HepG2 (cell line): ENCODE measurements around the gene AP1AR. TPM values are rescaled to one million over a fixed set of nuclear protein-coding genes. Genes with fewer than 3 reads are reported as not detected.

Source experiments
- AKAP8 ChIP-seq: sonication (generic); formaldehyde crosslinking; IDR thresholded peaks from 2 replicates; pipeline ENCODE4 v1.5.1; 2020; ENCODE audit warnings: mild to moderate bottlenecking, missing genetic modification reagents
- CBX1 ChIP-seq: IDR thresholded peaks from one replicate; pipeline ENCODE4 v1.6.1; 2016; ENCODE audit warnings: antibody characterized with exemption, low read depth
- CC2D1A ChIP-seq: sonication (generic); formaldehyde crosslinking; IDR thresholded peaks from 2 replicates; pipeline ENCODE4 v1.8.1; 2023; ENCODE audit warnings: mild to moderate bottlenecking, missing genetic modification reagents
- CEBPG ChIP-seq: IDR thresholded peaks from 2 replicates; pipeline ENCODE4 v1.6.1; 2016
- CHCHD3 ChIP-seq: sonication (generic); formaldehyde crosslinking; IDR thresholded peaks from 2 replicates; pipeline ENCODE4 v1.8.0; 2022; ENCODE audit warnings: mild to moderate bottlenecking, missing genetic modification reagents, moderate library complexity
- GABPB1 ChIP-seq: IDR thresholded peaks from 2 replicates; pipeline ENCODE4 v1.6.1; 2016; ENCODE audit warnings: mild to moderate bottlenecking, missing genetic modification reagents, moderate library complexity, missing compliant biosample characterization
- HCFC1 ChIP-seq: fragments of 150-350 bp; IDR thresholded peaks from 2 replicates; pipeline ENCODE4 v1.6.1; 2014; ENCODE audit warnings: low read depth, low read length
- LCORL ChIP-seq, 2 experiments: fragments of 450-650 bp in 1 of 2; sonication (generic) in 1 of 2; formaldehyde crosslinking in 1 of 2; IDR thresholded peaks; 2 replicates each; pipeline versions ENCODE4 v1.5.0 to v1.6.1; 2017 to 2020; ENCODE audit warnings: antibody characterized with exemption in 1 of 2, missing genetic modification reagents in 1 of 2
- POLR2G ChIP-seq: fragments of 200-400 bp; formaldehyde crosslinking; IDR thresholded peaks from 2 replicates; pipeline ENCODE4 v1.6.1; 2018; ENCODE audit warnings: mild to moderate bottlenecking, low read depth, low read length, moderate library complexity
- PRMT3 ChIP-seq: sonication (generic); formaldehyde crosslinking; IDR thresholded peaks from 2 replicates; pipeline ENCODE4 v1.8.1; 2022; ENCODE audit warnings: low read depth, mild to moderate bottlenecking, moderate library complexity, missing genetic modification reagents, borderline replicate concordance
- RFX5 ChIP-seq: IDR thresholded peaks from 2 replicates; pipeline ENCODE4 v1.6.1; 2011; ENCODE audit warnings: low read depth, low read length, improper control_type of control experiment
- ZMYM3 ChIP-seq: sonication (generic); formaldehyde crosslinking; IDR thresholded peaks from 2 replicates; pipeline ENCODE4 v1.5.1; 2020; ENCODE audit warnings: mild to moderate bottlenecking, missing genetic modification reagents
- ZMYM4 ChIP-seq: sonication (generic); formaldehyde crosslinking; IDR thresholded peaks from 2 replicates; pipeline ENCODE4 v1.8.1; 2023; ENCODE audit warnings: mild to moderate bottlenecking, missing genetic modification reagents
- ZNF446 ChIP-seq: sonication (generic); formaldehyde crosslinking; IDR thresholded peaks from 2 replicates; pipeline ENCODE4 v1.5.0; 2020; ENCODE audit warnings: mild to moderate bottlenecking, missing genetic modification reagents
- ZNF629 ChIP-seq: sonication (generic); formaldehyde crosslinking; conservative IDR thresholded peaks from 2 replicates; pipeline ENCODE4 v1.5.0; 2020; ENCODE audit warnings: missing genetic modification reagents
- ZNF816 ChIP-seq: sonication (generic); formaldehyde crosslinking; IDR thresholded peaks from 2 replicates; pipeline ENCODE4 v1.8.0; 2022; ENCODE audit warnings: missing genetic modification reagents, mild to moderate bottlenecking, borderline replicate concordance
- ZZZ3 ChIP-seq: sonication (generic); formaldehyde crosslinking; IDR thresholded peaks from 2 replicates; pipeline ENCODE4 v1.4.0; 2020; ENCODE audit warnings: missing genetic modification reagents, mild to moderate bottlenecking, borderline replicate concordance
- polyA plus RNA-seq, 8 experiments: library from polyadenylated mRNA; depleted of rRNA in 3 of 8; stranded (reverse) in 7 of 8; unstranded in 1 of 8; fragments of >200 nt; fragmentation: Illumina TruSeq in 4 of 8; extraction: Trizol in 4 of 8; gene quantifications; 2 replicates each; pipeline versions ENCODE4 v1.2.1 to v1.2.3, GENCODE V29; 2011 to 2016; ENCODE audit warnings: low read depth in 4 of 8, missing spikeins in 1 of 8, mixed read lengths in 1 of 8; ENCODE audit not compliant: insufficient read depth in 1 of 8
- total RNA-seq, 5 experiments: library from RNA; depleted of rRNA; stranded (reverse); fragments of >200 nt; fragmentation: Illumina TruSeq; extraction: Trizol; gene quantifications; 2 replicates each; pipeline ENCODE4 v1.2.3, GENCODE V29; 2016; ENCODE audit warnings: low read depth in 1 of 5
- TF ChIP-seq, protein P1 (sequence below): conservative IDR thresholded peaks from 2 replicates; pipeline ENCODE4 v1.6.1; 2018; ENCODE audit warnings: missing genetic modification reagents
- TF ChIP-seq, protein P2 (sequence below): sonication (generic); formaldehyde crosslinking; IDR thresholded peaks from 2 replicates; pipeline ENCODE4 v1.8.0; 2022; ENCODE audit warnings: low read depth, missing genetic modification reagents
- TF ChIP-seq, protein P3 (sequence below): sonication (generic); formaldehyde crosslinking; IDR thresholded peaks from 2 replicates; pipeline ENCODE4 v1.4.0; 2020; ENCODE audit warnings: missing genetic modification reagents

Gene AP1AR
- total and polyA plus RNA-seq, 2 of the 13 experiments (the other 11 are each of a cell fraction or from before 2014, with no cell fraction given): 24.9 to 39.9 TPM

DNA sequence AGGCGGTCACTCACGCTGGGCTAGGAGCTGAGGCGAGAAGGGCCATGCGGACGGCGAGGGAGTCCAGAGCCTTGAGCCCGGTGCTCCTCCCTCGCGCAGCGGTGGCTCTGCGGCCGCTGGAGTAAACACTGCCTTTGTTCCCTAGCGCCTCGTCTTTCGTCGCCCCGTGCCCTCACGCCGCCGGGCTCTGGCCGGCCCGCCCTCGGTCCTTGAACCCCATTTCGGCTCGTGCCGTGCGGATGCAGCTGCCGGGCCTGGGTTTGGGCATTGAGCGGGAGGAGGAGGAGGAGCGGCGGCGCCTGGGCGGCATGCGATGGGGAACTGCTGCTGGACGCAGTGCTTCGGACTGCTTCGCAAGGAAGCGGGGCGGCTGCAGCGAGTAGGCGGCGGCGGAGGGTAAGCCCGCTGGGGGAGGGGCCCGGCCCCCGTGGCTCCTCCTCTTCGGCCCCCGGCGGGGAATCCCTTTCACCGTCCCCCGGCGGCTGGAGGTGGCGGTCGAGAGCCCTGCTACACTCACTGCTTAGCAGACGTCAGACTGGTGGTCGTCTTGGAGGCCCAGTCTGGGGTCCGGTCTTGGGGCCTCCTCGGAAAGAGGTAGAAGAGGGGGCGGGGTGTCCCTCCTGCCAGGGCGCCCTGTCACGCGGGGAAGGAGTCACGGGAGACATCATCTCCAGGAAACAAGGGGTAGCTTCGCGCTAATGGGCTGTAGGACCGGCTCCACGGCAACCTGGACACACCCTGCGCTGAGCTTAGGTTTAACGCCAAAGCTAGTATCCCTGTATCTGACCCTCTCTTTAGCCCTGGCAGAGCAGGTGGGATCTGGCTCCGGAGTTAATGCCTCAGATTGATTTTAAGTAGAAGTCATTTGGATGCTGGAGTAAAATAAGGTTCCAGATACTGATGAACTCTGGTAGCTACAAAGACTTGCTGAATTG lies at the start of gene AP1AR (continued):
- peak; percentile 87; the same call in 1 of the 2 replicates for TF ChIP-seq GABPB1 (CRISPR knock-in tag)
- TF ChIP-seq ZNF629: no peak
- peak; percentile 96 for TF ChIP-seq POLR2G
- TF ChIP-seq LCORL (IDR thresholded peaks at IDR 0.05): no peak
- peak; percentile 63; the same call in 1 of the 2 replicates for TF ChIP-seq LCORL (CRISPR knock-in tag; IDR thresholded peaks at IDR 0.05)
- TF ChIP-seq, protein P1, sequence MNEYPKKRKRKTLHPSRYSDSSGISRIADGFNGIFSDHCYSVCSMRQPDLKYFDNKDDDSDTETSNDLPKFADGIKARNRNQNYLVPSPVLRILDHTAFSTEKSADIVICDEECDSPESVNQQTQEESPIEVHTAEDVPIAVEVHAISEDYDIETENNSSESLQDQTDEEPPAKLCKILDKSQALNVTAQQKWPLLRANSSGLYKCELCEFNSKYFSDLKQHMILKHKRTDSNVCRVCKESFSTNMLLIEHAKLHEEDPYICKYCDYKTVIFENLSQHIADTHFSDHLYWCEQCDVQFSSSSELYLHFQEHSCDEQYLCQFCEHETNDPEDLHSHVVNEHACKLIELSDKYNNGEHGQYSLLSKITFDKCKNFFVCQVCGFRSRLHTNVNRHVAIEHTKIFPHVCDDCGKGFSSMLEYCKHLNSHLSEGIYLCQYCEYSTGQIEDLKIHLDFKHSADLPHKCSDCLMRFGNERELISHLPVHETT: peak; percentile 31; the same call in 1 of the 2 replicates
- TF ChIP-seq AKAP8 (CRISPR knock-in tag): peak; percentile 46; the same call in 1 of the 2 replicates
- TF ChIP-seq HCFC1: no peak
- peak; percentile 88 for TF ChIP-seq CBX1
- TF ChIP-seq CHCHD3 (CRISPR knock-in tag): no peak
- 0 out of 2 replicates have a peak, but pooled peaks have one; percentile 55 for TF ChIP-seq PRMT3 (CRISPR knock-in tag)
- peak; percentile 81; the same call in 1 of the 2 replicates for TF ChIP-seq ZMYM4 (CRISPR knock-in tag)
- TF ChIP-seq, protein P2, sequence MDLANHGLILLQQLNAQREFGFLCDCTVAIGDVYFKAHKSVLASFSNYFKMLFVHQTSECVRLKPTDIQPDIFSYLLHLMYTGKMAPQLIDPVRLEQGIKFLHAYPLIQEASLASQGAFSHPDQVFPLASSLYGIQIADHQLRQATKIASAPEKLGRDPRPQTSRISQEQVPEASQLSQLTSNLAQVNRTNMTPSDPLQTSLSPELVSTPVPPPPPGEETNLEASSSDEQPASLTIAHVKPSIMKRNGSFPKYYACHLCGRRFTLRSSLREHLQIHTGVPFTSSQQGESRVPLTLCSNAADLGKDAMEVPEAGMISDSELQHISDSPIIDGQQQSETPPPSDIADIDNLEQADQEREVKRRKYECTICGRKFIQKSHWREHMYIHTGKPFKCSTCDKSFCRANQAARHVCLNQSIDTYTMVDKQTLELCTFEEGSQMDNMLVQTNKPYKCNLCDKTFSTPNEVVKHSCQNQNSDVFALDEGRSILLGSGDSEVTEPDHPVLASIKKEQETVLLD (CRISPR knock-in tag): no peak
- TF ChIP-seq, protein P3, sequence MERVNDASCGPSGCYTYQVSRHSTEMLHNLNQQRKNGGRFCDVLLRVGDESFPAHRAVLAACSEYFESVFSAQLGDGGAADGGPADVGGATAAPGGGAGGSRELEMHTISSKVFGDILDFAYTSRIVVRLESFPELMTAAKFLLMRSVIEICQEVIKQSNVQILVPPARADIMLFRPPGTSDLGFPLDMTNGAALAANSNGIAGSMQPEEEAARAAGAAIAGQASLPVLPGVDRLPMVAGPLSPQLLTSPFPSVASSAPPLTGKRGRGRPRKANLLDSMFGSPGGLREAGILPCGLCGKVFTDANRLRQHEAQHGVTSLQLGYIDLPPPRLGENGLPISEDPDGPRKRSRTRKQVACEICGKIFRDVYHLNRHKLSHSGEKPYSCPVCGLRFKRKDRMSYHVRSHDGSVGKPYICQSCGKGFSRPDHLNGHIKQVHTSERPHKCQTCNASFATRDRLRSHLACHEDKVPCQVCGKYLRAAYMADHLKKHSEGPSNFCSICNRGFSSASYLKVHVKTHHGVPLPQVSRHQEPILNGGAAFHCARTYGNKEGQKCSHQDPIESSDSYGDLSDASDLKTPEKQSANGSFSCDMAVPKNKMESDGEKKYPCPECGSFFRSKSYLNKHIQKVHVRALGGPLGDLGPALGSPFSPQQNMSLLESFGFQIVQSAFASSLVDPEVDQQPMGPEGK (CRISPR knock-in tag): peak; percentile 92
- no peak for TF ChIP-seq RFX5
- TF ChIP-seq ZMYM3 (CRISPR knock-in tag): no peak
- TF ChIP-seq ZNF816 (CRISPR knock-in tag): 0 out of 2 replicates have a peak, but pooled peaks have one; percentile 29
- TF ChIP-seq ZZZ3 (CRISPR knock-in tag): no peak
- TF ChIP-seq CC2D1A (CRISPR knock-in tag): no peak
- no peak for TF ChIP-seq ZNF446 (CRISPR knock-in tag)
- no peak for TF ChIP-seq CEBPG (CRISPR knock-in tag)
